Stimulated activated CD8-positive, alpha-beta memory T cell treated with anti-CD3 and anti-CD28 coated beads, Interleukin-7, amount 100 ng/mL, for 48 hours (primary cell): Measurements from ENCODE around the gene KAT2B.

Source experiments
- DNase-seq, 2 donors: peaks; one replicate each; pipeline ENCODE4 v3.0.0-alpha.2; 2020; ENCODE audit warnings: low read depth in 1 of 2; ENCODE audit errors: extremely low read depth in 1 of 2

The KAT2B gene

DNA sequence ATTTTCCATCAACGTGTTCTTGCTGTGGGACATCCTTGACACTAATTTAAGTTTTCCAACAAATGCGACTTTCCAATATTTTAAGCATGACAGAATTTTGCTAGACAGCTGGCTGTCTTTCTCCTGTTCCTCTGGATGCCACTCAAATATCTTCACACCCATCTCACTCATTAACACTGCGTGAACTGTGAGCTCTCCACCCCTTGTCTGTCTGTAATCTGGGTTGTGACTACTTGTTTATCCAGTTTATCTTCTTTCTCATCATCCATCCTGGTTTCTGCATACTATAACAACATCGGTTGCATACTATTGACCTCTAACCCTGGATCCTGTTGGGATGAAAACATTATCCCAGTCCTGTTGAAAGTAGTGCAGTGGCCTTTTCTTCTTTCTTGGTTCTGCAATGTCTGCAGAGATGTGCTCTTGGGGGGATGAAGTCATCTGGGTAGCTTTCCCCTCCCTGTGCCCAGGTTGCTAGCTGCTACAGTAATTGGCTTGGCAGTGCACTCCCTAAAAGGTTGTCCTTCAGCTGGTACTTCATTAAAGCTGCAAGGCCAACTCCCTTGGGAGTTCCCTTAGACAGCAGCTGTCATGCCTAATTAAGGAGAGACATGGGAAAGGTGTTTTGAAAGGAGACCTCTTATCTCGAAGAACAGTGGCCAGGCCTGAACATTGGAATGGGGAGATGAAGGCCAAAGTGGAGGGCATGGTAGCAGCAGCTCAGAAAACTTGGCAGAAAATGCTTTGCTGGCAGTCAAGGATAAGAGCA, 24.7 kb downstream of the KAT2B start:
- no peak for DNase-seq

DNA sequence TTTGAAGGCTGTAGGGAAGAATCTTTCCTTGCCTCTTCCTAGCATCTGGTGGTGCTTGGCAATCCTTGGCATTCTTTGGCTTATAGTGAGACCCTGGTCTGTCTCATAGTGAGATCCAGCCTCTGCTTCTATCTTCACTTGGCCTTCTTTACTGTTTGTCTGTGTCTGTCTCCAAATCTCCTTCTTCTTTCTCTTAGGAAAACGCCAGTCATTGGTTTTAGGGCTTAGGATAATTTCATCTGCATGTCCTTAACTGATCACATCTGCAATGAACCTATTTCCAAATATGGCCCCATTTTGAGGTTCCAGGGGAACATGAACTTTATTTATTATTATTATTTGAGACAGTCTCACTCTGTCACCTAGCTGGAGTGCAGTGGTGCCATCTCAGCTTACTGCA, 25.8 kb downstream of the KAT2B start:
- no peak for DNase-seq

DNA sequence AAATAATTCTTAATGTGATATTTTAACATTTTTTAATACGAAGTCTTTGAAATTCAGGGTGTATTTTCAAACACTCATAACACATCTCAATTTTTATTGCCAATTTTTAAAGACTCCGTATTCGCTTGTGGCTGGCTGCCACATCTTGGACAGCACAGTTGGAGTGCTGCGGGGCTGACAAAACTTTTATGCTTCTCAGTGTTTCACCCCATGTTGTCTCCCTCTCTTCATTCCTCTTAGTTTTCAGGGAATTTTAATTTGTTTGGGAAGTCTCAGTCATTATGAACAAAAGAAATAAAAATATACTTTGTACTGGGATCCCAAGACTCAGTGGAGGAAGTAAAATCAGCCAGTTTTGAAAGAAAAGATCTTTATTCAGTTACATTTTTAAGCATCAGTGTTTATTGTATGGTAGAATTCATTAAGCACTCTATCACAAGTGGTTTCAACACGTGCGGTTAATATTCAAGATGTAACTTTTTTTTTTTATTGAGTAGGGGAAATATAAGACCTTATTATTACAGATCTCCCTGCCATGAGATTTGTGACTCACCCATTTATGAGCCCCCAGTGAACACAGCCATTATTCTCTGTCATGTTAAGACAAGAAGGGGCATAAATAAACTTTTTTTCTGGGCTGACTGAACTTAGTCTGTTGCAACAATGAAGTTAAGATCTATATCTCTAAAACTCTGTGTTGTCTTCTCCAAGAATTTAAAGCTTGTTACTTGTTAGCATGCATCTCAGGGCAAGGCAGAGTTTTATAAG, 26.8 kb downstream of the KAT2B start:
- DNase-seq, result no peak

DNA sequence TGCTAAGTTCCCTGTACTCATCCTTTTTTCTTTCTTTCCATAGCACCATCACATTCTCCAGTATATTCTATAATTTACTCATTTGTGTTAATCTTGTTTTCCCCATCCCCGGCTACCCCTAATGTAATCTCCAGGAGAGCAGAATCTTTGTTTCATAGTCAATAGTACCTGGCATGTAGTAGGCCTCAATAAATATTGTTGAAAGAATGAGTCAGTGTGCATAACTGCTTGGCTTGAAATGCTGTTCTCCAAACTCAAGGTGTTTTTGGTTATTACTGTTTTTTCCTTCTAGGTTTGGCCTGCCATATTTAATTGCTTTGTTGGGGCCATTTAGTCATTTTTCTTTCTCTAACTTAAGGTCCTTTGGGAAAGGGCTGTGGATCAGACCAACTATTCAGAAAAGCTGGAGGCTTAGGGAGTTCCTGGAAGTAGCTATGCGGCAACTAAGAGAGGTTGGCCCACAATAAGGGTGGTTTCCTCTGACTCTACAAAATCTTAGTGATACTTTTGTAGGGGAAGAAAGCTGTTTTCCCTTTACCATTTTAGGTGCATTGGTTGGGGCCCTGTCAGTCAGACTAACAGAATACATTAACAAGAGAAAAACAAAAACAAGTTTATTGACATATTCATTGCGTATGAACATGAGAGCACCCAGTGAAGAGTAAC, 28.4 kb downstream of the KAT2B start:
- no peak for DNase-seq

DNA sequence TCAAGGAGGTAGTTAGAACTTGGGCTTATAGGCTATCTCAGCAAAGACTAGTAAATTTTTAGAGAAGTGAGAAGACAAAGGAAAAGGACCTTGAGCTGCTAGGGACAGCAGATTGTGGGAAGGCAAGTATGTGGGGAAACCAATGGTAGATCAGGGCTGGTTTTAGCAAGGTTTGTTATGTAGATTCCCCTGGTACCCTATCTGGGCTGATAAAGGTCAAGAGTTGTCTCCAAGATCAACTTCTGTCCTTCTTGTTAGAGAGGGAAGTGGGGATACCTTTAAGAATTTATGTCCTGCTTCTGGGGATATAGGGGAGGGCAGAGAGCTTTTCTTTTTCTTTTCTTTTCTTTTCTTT, 28.9 kb downstream of the KAT2B start:
- DNase-seq, result no peak

DNA sequence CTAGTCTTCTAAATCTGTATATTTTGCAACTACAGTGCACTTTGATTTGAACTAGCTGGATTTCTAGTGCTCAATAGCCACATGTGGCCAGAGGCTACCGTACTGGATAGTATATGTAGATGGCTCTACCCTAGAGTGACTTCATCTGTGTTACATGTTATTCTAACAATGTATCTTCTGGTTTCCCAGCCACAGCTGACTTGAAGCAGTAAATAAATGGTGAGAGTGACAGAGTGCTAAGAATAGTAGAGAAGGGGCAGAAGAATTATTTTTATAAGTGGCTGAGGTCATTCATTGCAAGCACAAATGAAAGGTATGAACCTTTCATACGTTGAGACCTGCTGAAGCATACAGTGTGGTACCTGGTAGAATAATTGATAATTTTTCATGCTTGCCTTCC, 30.9 kb downstream of the KAT2B start:
- DNase-seq, result no peak

DNA sequence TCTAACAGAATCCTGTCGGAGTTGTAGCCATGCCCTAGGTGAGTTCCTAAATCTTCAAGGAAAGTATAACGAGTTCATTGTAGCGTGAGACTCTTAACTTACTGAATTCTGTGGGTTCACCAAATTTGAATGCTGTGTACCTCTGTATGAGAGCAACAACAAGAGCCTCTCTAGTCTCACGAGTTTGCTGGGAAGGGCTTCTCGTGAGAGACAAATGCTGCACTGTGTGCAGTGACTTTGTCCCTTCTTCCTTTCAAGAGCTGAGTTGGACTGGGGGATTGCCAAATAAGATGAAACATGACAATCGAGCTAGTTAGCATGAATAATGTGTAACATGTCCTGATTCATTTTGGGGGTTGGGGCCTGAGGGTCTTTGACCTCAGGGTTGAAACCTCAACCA, 32.2 kb downstream of the KAT2B start:
- DNase-seq, result no peak

DNA sequence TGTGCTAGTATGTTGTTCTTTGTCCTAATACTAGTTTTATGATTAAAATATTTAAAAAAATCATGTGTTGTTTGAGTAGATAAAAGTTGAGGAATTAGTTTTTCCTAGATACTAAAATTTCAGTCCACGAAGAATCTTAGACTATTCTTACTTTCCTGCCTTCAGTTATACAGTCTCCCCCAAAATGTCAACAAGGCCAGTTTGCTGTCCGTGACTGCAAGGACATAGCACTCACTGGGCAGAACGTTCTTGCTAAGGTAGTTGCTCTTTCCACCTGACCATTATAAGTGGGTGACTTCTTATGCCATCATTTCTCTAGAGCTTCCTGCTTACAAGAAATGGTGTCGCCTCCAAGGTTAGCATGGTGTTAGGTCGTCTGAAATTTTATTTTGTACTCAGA, 32.8 kb downstream of the KAT2B start:
- no peak for DNase-seq

DNA sequence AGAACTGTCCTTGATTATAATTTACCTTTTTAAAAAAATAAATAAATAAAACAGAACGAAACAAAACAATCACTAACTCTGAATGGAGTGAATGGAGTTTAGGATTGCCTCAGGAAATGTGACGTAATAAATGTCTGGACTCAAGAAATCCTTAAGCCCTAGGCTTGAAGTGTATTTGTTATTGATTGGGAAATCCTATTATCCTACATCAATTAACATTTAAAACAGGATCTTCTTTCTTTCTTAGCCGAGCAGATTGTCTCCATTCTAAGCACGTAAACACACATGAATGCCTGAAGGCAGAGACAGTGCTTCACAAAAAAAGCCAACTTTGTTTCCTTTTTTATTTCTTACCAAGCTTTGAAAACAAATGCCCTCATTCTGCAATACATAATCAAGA, 33.4 kb downstream of the KAT2B start:
- DNase-seq, result no peak

DNA sequence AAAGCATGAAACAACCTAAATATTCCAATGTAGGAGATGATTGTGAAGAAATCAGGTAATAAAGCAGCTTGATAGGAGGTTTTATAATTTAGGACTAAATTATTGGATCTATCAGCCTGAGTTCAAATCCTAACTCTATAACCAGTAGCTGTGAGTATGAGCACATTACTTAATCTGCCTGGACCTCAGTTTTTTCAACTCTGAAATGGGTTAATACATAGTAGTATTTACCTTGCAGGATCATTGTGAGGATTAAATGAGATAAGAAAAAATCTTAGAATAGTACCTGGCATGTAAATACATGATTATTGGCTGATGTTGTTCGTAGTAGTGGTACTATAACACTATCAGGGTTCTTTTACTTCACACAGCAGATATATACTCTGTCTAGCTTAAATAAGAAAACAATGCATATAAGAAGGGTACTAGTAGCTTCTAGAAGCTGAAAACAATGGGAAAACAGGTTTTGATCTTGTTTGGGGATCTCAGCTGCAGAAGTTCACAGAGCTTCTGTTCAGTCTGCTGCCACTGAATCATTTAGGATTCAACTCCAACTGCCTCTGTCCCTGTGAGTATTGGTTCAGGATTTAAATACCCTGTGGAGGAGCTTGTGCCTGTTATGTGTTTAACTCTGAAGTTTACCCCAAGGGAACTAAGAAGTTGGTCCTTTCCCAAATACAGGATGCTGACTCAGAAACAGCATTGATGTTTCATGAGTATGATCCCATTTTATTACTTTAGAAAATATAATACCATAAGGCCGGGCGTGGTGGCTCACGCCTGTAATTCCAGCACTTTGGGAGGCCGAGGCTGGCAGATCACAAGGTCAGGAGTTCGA, 34.2 kb downstream of the KAT2B start:
- DNase-seq, result no peak

DNA sequence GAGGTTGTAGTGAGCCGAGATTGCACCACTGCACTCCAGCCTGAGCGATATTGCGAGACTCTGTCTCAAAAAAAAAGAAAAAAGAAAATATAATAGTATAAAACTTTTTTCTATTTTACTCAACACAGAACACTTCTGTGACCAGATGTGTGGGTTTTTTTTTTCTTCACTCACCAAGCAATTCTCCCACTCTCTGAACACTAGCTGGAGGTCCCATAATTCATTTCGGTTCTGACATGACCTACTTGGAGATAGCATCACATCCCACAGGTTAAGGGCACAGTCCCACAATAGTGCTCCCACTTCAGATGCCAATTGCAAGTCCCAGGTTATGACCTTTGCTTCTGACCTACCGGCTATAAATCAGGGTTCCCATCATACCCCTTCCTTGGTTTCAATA, 35.0 kb downstream of the KAT2B start:
- no peak for DNase-seq

DNA sequence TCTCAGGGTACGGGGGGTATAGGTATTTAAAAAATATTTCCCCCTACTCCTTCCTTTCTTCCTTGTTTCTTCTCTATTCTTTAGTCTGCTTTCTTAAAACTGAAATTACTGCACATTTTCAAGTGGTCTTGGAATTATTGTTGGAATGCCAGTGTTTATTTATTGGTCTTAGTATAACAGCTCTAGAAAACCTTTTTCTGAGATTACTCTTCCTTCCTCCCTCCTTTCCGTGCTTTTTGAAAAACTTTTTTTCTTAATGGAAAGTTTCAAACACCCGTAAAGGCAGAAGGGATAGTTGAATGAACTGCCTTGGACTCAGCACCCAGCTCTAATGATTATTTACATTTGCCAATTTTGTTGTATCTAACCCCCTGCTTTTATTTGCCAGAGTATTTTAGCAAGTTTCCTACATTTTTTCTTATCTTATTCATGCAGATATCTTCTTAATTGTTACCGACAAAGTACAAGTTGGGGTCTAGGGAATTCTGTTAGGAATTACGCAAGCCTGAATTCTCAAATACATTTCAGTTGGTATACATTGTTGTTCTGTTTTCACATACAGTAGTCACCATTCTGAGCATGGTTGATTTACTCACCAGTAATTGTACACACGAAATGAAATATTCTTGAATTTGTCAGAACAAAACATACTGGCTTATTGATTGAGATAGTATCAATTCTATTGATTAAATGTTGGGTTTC, 36.2 kb downstream of the KAT2B start:
- no peak for DNase-seq

DNA sequence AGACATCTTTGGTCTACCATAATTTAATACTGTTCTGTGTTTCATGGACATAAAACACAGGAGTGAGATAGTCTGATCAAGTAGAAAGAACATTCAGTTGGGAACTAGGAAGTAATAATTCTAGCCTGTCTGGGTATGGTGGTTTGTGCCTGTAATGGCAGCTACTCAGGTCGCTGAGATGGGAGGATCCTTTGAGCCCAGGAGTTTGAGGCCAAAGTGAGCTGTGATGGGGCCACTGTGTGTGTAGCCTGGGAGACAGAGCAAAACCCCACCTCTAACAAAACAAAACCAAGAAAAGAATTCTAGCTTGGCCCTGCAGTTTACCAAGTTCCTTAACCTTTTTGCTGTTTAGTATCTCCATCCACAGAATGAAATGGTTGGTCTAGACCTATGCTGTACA, 36.8 kb downstream of the KAT2B start:
- DNase-seq, result no peak

DNA sequence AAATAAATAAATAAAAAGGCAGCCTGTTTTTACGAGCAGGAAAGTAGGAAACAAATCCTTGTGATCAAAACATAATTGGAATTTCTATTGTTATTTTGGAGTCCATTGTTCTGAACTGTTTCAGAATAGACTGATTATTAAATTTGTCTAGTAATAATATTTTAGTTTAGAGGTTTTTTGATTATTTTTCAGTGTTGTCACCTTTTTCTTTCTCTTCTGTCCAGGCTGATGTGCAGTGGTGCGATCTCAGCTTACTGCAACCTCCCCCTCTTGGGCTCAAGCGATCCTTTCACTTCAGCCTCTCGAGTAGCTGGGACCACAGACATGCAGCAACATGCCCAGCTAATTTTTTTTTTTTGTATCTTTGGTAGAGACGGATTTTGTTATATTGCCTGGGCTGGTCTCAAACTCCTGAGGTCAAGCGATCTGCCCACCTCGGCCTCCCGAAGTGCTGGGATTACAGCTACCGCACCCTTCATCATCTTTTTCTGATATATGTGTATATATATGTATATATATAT, 38.0 kb downstream of the KAT2B start:
- no peak for DNase-seq

DNA sequence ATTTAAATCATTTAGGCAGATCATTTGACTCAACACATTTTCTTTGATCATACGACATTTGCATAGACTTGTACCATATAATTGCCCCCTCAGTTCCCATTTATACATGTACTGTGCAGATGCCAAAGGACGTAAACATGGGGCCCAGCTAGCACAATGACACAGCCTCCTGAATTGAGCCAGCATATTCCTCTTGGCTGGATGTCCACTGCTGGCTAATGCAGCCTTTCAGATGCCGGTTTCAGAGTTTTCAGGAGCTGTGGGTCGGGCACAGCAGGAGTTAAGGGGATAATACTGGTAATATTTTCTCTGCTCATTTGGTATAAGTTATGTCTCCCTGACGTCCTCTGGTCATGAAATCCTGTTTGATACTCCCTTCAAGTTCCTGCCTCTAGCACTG, 39.4 kb downstream of the KAT2B start:
- no peak for DNase-seq

DNA sequence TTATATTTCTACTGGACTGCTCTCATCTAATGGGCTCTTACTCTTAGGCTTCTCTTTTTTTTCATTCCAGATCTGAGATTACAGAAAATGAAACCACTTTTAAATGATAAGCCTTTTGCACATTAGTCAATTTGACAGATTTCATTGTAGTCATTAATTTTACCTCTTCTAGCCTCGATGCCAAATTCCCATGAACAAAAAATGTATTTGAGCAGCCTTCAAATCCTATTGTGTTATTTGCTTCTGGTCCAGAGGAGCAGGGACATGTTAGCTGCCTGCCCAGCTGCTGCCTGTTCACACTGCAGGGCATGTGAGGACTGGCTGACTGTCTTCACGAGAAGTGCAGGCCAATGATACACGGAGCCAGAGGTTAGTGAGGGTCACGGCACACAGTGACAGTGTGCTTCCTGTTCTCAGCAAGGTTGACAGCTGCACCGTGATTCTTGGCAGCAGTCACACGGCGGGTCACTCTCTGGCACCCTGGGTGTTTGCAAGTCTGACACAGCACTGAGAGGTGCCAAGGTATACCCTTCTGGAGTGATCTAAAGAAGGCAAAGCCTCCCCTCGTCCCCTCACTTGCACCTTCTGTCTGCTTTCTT, 40.8 kb downstream of the KAT2B start:
- no peak for DNase-seq

DNA sequence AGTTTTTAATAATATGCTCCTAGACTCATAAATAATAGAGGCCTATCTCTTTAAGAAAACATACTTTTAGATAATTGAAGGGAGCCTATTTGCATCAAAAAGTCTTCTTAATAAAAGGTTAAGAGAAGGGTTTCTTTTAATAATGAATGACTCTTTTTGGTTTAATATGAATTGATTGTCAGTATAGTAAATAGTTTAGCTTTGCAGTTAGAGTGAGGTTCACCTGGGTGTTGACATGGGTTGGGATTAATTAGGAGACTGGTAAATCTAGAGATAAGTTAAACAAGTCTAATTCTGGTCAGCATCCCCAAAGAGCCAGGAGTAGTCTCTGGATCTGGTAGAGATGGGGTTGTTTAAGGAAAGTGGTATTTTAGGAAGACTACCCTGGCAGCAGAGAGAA, 43.0 kb downstream of the KAT2B start:
- no peak for DNase-seq

DNA sequence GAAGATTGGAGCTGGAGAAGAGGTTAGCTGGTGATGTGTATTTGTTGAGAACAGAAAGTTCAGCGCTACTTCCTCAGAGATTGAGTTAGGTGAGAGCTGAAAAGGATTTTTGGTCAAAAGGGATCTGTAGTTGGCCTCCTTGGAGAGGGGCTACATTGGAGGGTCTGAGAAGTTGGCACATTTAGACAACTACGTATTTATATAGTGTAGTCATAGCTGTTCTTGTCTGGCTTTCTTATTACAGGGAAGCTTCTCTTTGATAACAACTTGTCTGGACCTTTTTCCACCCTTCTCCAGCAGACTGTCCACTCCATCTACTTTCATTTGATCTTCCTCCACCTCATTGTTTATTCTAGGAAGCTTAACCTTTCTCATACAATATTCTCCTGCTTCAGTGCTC, 43.7 kb downstream of the KAT2B start:
- no peak for DNase-seq

DNA sequence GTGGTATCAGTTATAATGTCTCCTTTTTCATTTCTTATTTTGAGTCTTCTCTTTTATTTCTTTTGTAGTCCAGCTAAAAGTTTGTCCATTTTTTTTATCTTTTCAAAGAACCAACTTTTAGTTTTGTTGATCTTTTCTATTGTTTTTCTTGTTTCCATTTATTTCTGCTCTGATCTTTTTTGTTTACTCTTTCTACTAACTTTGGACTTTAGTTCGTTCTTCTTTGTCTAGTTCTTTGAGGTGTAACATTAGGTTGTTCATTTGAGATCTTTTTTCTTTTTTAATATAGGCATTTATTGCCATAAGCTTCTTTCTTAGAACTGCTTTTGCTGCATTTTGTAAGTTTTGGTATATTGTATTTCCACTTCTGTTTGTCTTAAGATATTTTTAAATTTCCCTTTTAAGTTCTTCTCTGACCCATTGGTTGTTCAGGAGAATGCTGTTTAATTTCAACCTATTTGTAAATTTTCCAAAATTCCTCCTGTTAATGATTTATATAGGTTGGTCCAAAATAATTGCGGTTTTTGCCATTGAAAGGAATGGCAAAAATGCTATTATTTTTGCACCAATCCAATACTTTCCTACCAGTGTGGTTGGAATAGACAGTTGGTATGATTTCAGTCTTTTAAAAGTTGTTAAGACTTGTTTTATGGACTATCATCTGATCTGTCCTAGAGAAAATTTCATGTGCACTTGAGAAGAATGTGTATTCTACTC, 51.2 kb downstream of the KAT2B start:
- DNase-seq, result no peak
